K562 (cell line): Measurements from ENCODE around the gene SENP8. TPM values are rescaled to one million over a fixed set of nuclear protein-coding genes. Genes with fewer than 3 reads are reported as not detected.

Source experiments
- KLF1 ChIP-seq: fragments of 450-650 bp; IDR thresholded peaks from 2 replicates; pipeline ENCODE4 v1.6.1; 2016; ENCODE audit warnings: missing genetic modification characterization, missing compliant biosample characterization
- NR3C1 ChIP-seq: sonication (generic); formaldehyde crosslinking; IDR thresholded peaks from 2 replicates; pipeline ENCODE4 v1.8.1; 2022; ENCODE audit warnings: missing genetic modification reagents
- PHB ChIP-seq: fragments of 250-450 bp; sonication (Bioruptor Pico); IDR thresholded peaks from 2 replicates; pipeline ENCODE4 v1.5.0; 2021
- TEAD1 ChIP-seq, 2 experiments: fragments of 450-650 bp in 1 of 2; sonication (generic) in 1 of 2; formaldehyde crosslinking; IDR thresholded peaks; 2 replicates each; pipeline versions ENCODE4 v1.4.0 to v1.8.0; 2020 to 2022; ENCODE audit warnings: mild to moderate bottlenecking in 2 of 2, missing genetic modification reagents in 1 of 2
- TFAM ChIP-seq: fragments of 250-450 bp; sonication (Bioruptor Pico); conservative IDR thresholded peaks from 2 replicates; pipeline ENCODE4 v1.5.0; 2021; ENCODE audit warnings: mild to moderate bottlenecking, moderate library complexity
- polyA plus RNA-seq, 8 experiments: library from polyadenylated mRNA; depleted of rRNA in 4 of 8; stranded (reverse) in 5 of 8; unstranded in 3 of 8; fragments of >200 nt; fragmentation: Nextera tagmentation in 2 of 8; fragmentation: Illumina TruSeq in 1 of 8; extraction: Ambion mirVana in 2 of 8; extraction: Trizol in 1 of 8; gene quantifications; 2 replicates each; pipeline versions ENCODE4 v1.2.1 to v1.2.3, GENCODE V29; 2011 to 2014; ENCODE audit warnings: inconsistent platforms in 1 of 8, missing spikeins in 1 of 8
- total RNA-seq, 7 experiments: library from RNA; depleted of rRNA in 6 of 7; stranded (reverse); fragments of >200 nt in 6 of 7; fragmentation: Illumina TruSeq in 2 of 7; extraction: Trizol in 2 of 7; gene quantifications; 2 replicates each; pipeline versions ENCODE4 v1.2.1 to v1.2.3, GENCODE V29; 2011 to 2021; ENCODE audit warnings: low replicate concordance in 1 of 7
- TF ChIP-seq, protein P1 (sequence below): fragments of 450-650 bp; IDR thresholded peaks from 2 replicates; pipeline ENCODE4 v1.6.1; 2017; ENCODE audit warnings: antibody characterized with exemption
- TF ChIP-seq, protein P2 (sequence below): fragments of 450-650 bp; formaldehyde crosslinking; IDR thresholded peaks from 2 replicates; pipeline ENCODE4 v1.4.0; 2020; ENCODE audit warnings: mild to moderate bottlenecking, moderate library complexity
- TF ChIP-seq, protein P3 (sequence below): fragments of 150-350 bp; IDR thresholded peaks from 2 replicates; pipeline ENCODE4 v1.6.1; 2014; ENCODE audit warnings: low read depth, mild to moderate bottlenecking, low read length, borderline replicate concordance
- TF ChIP-seq, protein P4 (sequence below): IDR thresholded peaks from 3 replicates; pipeline ENCODE4 v1.6.1; 2011; ENCODE audit warnings: borderline replicate concordance, mild to moderate bottlenecking; ENCODE audit not compliant: insufficient read length, insufficient read depth

Gene SENP8
- total and polyA plus RNA-seq, 9 of the 15 experiments (the other 6 are each of a cell fraction or from before 2014, with no cell fraction given): 1.4 to 5.4 (median 2.4) TPM

DNA sequence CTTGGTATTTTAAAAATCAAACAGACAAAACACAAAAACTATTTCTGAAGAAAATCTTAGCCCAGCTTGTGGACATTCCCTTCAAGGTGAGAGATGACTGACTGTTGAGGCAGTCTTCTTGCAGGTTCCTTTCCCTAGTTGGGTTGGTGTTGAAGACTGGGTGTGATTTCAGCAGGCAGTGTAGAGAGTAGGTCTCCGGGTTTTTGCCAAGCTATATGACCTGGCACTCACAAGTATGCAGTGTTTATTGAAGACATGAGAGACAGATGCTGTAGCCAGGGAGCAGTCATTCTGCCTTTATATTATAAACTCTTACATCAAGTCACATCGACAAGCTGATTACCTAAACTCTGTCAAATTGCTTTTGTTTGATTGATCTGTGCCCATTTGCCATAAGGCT is 17.5 kb downstream of the SENP8 start (continued):
- TF ChIP-seq, protein P1, sequence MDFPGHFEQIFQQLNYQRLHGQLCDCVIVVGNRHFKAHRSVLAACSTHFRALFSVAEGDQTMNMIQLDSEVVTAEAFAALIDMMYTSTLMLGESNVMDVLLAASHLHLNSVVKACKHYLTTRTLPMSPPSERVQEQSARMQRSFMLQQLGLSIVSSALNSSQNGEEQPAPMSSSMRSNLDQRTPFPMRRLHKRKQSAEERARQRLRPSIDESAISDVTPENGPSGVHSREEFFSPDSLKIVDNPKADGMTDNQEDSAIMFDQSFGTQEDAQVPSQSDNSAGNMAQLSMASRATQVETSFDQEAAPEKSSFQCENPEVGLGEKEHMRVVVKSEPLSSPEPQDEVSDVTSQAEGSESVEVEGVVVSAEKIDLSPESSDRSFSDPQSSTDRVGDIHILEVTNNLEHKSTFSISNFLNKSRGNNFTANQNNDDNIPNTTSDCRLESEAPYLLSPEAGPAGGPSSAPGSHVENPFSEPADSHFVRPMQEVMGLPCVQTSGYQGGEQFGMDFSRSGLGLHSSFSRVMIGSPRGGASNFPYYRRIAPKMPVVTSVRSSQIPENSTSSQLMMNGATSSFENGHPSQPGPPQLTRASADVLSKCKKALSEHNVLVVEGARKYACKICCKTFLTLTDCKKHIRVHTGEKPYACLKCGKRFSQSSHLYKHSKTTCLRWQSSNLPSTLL: no peak
- TF ChIP-seq, protein P2, sequence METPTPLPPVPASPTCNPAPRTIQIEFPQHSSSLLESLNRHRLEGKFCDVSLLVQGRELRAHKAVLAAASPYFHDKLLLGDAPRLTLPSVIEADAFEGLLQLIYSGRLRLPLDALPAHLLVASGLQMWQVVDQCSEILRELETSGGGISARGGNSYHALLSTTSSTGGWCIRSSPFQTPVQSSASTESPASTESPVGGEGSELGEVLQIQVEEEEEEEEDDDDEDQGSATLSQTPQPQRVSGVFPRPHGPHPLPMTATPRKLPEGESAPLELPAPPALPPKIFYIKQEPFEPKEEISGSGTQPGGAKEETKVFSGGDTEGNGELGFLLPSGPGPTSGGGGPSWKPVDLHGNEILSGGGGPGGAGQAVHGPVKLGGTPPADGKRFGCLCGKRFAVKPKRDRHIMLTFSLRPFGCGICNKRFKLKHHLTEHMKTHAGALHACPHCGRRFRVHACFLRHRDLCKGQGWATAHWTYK (CRISPR knock-in tag): no peak
- TF ChIP-seq TEAD1 (CRISPR knock-in tag; IDR thresholded peaks at IDR 0.05) (no peak), NR3C1 (no peak), PHB (CRISPR knock-in tag) (no peak), TFAM (no peak), KLF1 (tag) (no peak)
- TF ChIP-seq, protein P3, sequence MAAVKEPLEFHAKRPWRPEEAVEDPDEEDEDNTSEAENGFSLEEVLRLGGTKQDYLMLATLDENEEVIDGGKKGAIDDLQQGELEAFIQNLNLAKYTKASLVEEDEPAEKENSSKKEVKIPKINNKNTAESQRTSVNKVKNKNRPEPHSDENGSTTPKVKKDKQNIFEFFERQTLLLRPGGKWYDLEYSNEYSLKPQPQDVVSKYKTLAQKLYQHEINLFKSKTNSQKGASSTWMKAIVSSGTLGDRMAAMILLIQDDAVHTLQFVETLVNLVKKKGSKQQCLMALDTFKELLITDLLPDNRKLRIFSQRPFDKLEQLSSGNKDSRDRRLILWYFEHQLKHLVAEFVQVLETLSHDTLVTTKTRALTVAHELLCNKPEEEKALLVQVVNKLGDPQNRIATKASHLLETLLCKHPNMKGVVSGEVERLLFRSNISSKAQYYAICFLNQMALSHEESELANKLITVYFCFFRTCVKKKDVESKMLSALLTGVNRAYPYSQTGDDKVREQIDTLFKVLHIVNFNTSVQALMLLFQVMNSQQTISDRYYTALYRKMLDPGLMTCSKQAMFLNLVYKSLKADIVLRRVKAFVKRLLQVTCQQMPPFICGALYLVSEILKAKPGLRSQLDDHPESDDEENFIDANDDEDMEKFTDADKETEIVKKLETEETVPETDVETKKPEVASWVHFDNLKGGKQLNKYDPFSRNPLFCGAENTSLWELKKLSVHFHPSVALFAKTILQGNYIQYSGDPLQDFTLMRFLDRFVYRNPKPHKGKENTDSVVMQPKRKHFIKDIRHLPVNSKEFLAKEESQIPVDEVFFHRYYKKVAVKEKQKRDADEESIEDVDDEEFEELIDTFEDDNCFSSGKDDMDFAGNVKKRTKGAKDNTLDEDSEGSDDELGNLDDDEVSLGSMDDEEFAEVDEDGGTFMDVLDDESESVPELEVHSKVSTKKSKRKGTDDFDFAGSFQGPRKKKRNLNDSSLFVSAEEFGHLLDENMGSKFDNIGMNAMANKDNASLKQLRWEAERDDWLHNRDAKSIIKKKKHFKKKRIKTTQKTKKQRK: no peak
- TF ChIP-seq, protein P4, sequence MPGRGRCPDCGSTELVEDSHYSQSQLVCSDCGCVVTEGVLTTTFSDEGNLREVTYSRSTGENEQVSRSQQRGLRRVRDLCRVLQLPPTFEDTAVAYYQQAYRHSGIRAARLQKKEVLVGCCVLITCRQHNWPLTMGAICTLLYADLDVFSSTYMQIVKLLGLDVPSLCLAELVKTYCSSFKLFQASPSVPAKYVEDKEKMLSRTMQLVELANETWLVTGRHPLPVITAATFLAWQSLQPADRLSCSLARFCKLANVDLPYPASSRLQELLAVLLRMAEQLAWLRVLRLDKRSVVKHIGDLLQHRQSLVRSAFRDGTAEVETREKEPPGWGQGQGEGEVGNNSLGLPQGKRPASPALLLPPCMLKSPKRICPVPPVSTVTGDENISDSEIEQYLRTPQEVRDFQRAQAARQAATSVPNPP: no peak
